ENCODE measurements around the gene ECEL1.

- no peak for TF ChIP-seq PAX5 (IDR thresholded peaks at IDR 0.05; ENCODE audit: insufficient read depth, low read length, severe bottlenecking)
- TF ChIP-seq TAF1 (IDR thresholded peaks at IDR 0.05; ENCODE audit: low read depth, low read length) = no peak
- TF ChIP-seq POLR2AphosphoS5 (IDR thresholded peaks at IDR 0.05; ENCODE audit: low read depth, low read length) = no peak
- no peak for TF ChIP-seq POU2F2 (IDR thresholded peaks at IDR 0.05; ENCODE audit: low read depth, low read length)
- TF ChIP-seq POLR2A (IDR thresholded peaks at IDR 0.05; ENCODE audit: low read depth, low read length) = no peak
Observed at GRCh38 chr2:232504438-232504837, 16.8 kb upstream of the ECEL1 start.

Measured in GM12891 (cell line).